BJ (cell line): ENCODE results near the gene TNRC6B. TPM values are rescaled to one million over a fixed set of nuclear protein-coding genes. Genes with fewer than 3 reads are reported as not detected.
"Not testable (repeated sequence)": the region's sequence is repeated elsewhere in the genome, so short reads cannot be mapped to it uniquely, and the experiment has no call there.

Experiments
- CTCF ChIA-PET: fragments of 350-600 bp; formaldehyde crosslinking; extraction: SDS; loops from one replicate; lab custom pipeline; 2021; ENCODE audit warnings: antibody characterized with exemption, inconsistent platforms; lab: Yijun Ruan, JAX
- POLR2A ChIA-PET: fragments of 300-600 bp; sonication (Branson Sonifier 250); formaldehyde crosslinking; extraction: SDS; loops from one replicate; lab custom pipeline; 2021; ENCODE audit warnings: antibody characterized with exemption; lab: Charles Lee
- DNase-seq: peaks from one replicate; pipeline ENCODE4 v3.0.0-alpha.2; 2011; ENCODE audit warnings: low read depth
- H3K27me3 ChIP-seq: 2 replicates; pipeline ENCODE4 v1.6.0; 2011; ENCODE audit warnings: low read length; ENCODE audit not compliant: control insufficient read depth, insufficient read depth
- H3K36me3 ChIP-seq: 2 replicates; pipeline ENCODE4 v1.5.1; 2011; ENCODE audit warnings: low read length; ENCODE audit not compliant: control insufficient read depth, insufficient read depth
- H3K4me3 ChIP-seq: 2 replicates; pipeline ENCODE4 v1.5.1; 2011; ENCODE audit warnings: low read depth, mild to moderate bottlenecking, control low read depth, low read length
- CTCF ChIP-seq: IDR thresholded peaks from 2 replicates; pipeline ENCODE4 v1.5.1; 2011; ENCODE audit warnings: low read depth, mild to moderate bottlenecking, control low read depth, inconsistent platforms, low read length, moderate library complexity; ENCODE audit not compliant: insufficient read depth
- polyA plus RNA-seq: library from polyadenylated mRNA; depleted of rRNA; stranded (reverse); fragments of >200 nt; gene quantifications from 2 replicates; pipeline ENCODE4 v1.2.3, GENCODE V29; 2011

Gene TNRC6B
- polyA plus RNA-seq, 1 experiment: 8.0 TPM

GRCh38 chr22:40305625-40306024, 127.9 kb downstream of the TNRC6B start:
- ChIA-PET CTCF (no interaction called here), POLR2A (no interaction called here)
- no peak for DNase-seq
- TF ChIP-seq CTCF: no peak
- H3K4me3 ChIP-seq: no peak overlapping the region
- no peaks in the 10 kb centered on the region for H3K27me3 ChIP-seq
- H3K36me3 ChIP-seq: peaks cover 11% of the 10 kb centered on the region

- H3K36me3 ChIP-seq: peaks cover 10% of the 10 kb centered on the region
- CTCF ChIA-PET: interaction anchor here (0.7 kb wide), 1 partner anchor 37 kb away, joined by 3 read pairs; the partner anchor contains the start of gene ADSL
- POLR2A ChIA-PET: no interaction called here
- no peak for TF ChIP-seq CTCF
- H3K4me3 ChIP-seq: no peak overlapping the region
- DNase-seq: no peak
- no peaks in the 10 kb centered on the region for H3K27me3 ChIP-seq
Measured at GRCh38 chr22:40308999-40309573, 131.4 kb downstream of the TNRC6B start.

- Histone ChIP-seq H3K36me3 (peaks cover 13% of the 10 kb centered on the region), H3K4me3 (no peak overlapping the region), H3K27me3 (no peaks in the 10 kb centered on the region)
- ChIA-PET CTCF (interaction anchor here (0.7 to 1.1 kb wide), 2 partner anchors 11 to 17 kb away, joined by 3 read pairs; no protein-coding TSS in a partner anchor), POLR2A (no interaction called here)
- TF ChIP-seq CTCF: no peak
- DNase-seq: no peak
Measured at GRCh38 chr22:40309631-40310030, 131.9 kb downstream of the TNRC6B start.

- ChIA-PET CTCF (interaction anchor here (0.7 to 1.1 kb wide), 2 partner anchors 11 to 16 kb away, joined by 3 read pairs; no protein-coding TSS in a partner anchor), POLR2A (interaction anchor here (0.5 kb wide), 1 partner anchor 1127 kb away, joined by 3 read pairs; no protein-coding TSS in a partner anchor)
- TF ChIP-seq CTCF: no peak
- Histone ChIP-seq H3K36me3 (peaks cover 13% of the 10 kb centered on the region), H3K4me3 (0 out of 2 replicates have a peak overlapping the region, but pooled peaks have one; percentile 24), H3K27me3 (no peaks in the 10 kb centered on the region)
- DNase-seq: peak; percentile 90
Measured at GRCh38 chr22:40310081-40310767, 132.5 kb downstream of the TNRC6B start.

- ChIA-PET CTCF (no interaction called here), POLR2A (no interaction called here)
- no peak for TF ChIP-seq CTCF
- no peaks in the 10 kb centered on the region for H3K27me3 ChIP-seq
- H3K4me3 ChIP-seq: peak overlapping the region; percentile 24; the same call in 1 of the 2 replicates
- DNase-seq: no peak
- peaks cover 17% of the 10 kb centered on the region for H3K36me3 ChIP-seq
Measured at GRCh38 chr22:40310768-40311120, 133.0 kb downstream of the TNRC6B start.

- CTCF ChIA-PET, POLR2A ChIA-PET: not testable (repeated sequence)
- peaks cover 21% of the 10 kb centered on the region for H3K36me3 ChIP-seq
Measured at GRCh38 chr22:40311646-40312045, 133.9 kb downstream of the TNRC6B start.

More at GRCh38 chr22:40311646-40312045, 133.9 kb downstream of the TNRC6B start:
- not testable (repeated sequence) for DNase-seq, H3K4me3 ChIP-seq, H3K27me3 ChIP-seq
